HUES6 (cell line): ENCODE data around the gene ITIH3.

Experiments
- H3K27ac ChIP-seq: 2 replicates; pipeline ENCODE4 v1.7.0; 2013; ENCODE audit warnings: low read depth, mild to moderate bottlenecking, low read length, inconsistent platforms
- H3K27me3 ChIP-seq: 2 replicates; pipeline ENCODE4 v1.6.1; 2013; ENCODE audit warnings: low read length; ENCODE audit not compliant: control insufficient read depth, insufficient read depth
- H3K36me3 ChIP-seq: 2 replicates; pipeline ENCODE4 v1.6.1; 2013; ENCODE audit warnings: low read length; ENCODE audit not compliant: control insufficient read depth, insufficient read depth
- H3K4me1 ChIP-seq: 2 replicates; pipeline ENCODE4 v1.6.1; 2013; ENCODE audit warnings: low read length; ENCODE audit not compliant: control insufficient read depth, insufficient read depth
- H3K4me3 ChIP-seq: 2 replicates; pipeline ENCODE4 v1.5.1; 2013; ENCODE audit warnings: low read depth, low read length
- H3K9ac ChIP-seq: one replicate; pipeline ENCODE4 v1.6.1; 2013; ENCODE audit warnings: mild to moderate bottlenecking, low read length
- H3K9me3 ChIP-seq: 2 replicates; pipeline ENCODE4 v1.6.1; 2013; ENCODE audit warnings: low read depth, low read length; ENCODE audit not compliant: control insufficient read depth, insufficient read depth

ITIH3 gene

GRCh38 chr3:52817221-52817620 lies 22.6 kb downstream of the ITIH3 start:
- no peaks in the 10 kb centered on the region for H3K9me3 ChIP-seq
- peaks cover 13% of the 10 kb centered on the region for H3K4me1 ChIP-seq
- H3K27me3 ChIP-seq, result no peaks in the 10 kb centered on the region
- H3K27ac ChIP-seq, result no peak overlapping the region
- no peaks in the 10 kb centered on the region for H3K36me3 ChIP-seq
- H3K9ac ChIP-seq, result no peak overlapping the region
- H3K4me3 ChIP-seq, result no peak overlapping the region

- Histone ChIP-seq H3K9ac (no peak overlapping the region), H3K27ac (no peak overlapping the region), H3K36me3 (no peaks in the 10 kb centered on the region), H3K9me3 (no peaks in the 10 kb centered on the region), H3K4me3 (no peak overlapping the region), H3K27me3 (no peaks in the 10 kb centered on the region), H3K4me1 (peaks cover 13% of the 10 kb centered on the region)
These were observed 23.3 kb downstream of the ITIH3 start for GRCh38 chr3:52817860-52818259.

GRCh38 chr3:52819936-52820335 lies 25.3 kb downstream of the ITIH3 start:
- no peak overlapping the region for H3K4me3 ChIP-seq
- H3K9ac ChIP-seq, result no peak overlapping the region
- peaks cover 13% of the 10 kb centered on the region for H3K4me1 ChIP-seq
- H3K27ac ChIP-seq, result no peak overlapping the region
- no peaks in the 10 kb centered on the region for H3K9me3 ChIP-seq
- no peaks in the 10 kb centered on the region for H3K27me3 ChIP-seq
- no peaks in the 10 kb centered on the region for H3K36me3 ChIP-seq

- Histone ChIP-seq H3K4me1 (peaks cover 13% of the 10 kb centered on the region), H3K36me3 (no peaks in the 10 kb centered on the region), H3K27ac (no peak overlapping the region), H3K4me3 (no peak overlapping the region), H3K27me3 (no peaks in the 10 kb centered on the region), H3K9ac (no peak overlapping the region), H3K9me3 (no peaks in the 10 kb centered on the region)
These were observed 26.1 kb downstream of the ITIH3 start for GRCh38 chr3:52820736-52821135.

GRCh38 chr3:52822363-52822762 lies 27.8 kb downstream of the ITIH3 start:
- no peak overlapping the region for H3K4me3 ChIP-seq
- H3K4me1 ChIP-seq, result peaks cover 13% of the 10 kb centered on the region
- H3K36me3 ChIP-seq, result no peaks in the 10 kb centered on the region
- H3K9me3 ChIP-seq, result no peaks in the 10 kb centered on the region
- no peaks in the 10 kb centered on the region for H3K27me3 ChIP-seq
- H3K27ac ChIP-seq, result no peak overlapping the region
- no peak overlapping the region for H3K9ac ChIP-seq

GRCh38 chr3:52824037-52824436 lies 29.4 kb downstream of the ITIH3 start:
- Histone ChIP-seq H3K4me3 (no peak overlapping the region), H3K27ac (no peak overlapping the region)

GRCh38 chr3:52827441-52827840 lies 32.8 kb downstream of the ITIH3 start:
- H3K4me3 ChIP-seq, result no peak overlapping the region
- H3K9ac ChIP-seq, result no peak overlapping the region
- no peaks in the 10 kb centered on the region for H3K36me3 ChIP-seq
- no peaks in the 10 kb centered on the region for H3K9me3 ChIP-seq
- H3K27me3 ChIP-seq, result no peaks in the 10 kb centered on the region
- no peaks in the 10 kb centered on the region for H3K4me1 ChIP-seq
- no peak overlapping the region for H3K27ac ChIP-seq

More at GRCh38 chr3:52824037-52824436, 29.4 kb downstream of the ITIH3 start:
- no peak overlapping the region for H3K9ac ChIP-seq
- H3K27me3 ChIP-seq, result no peaks in the 10 kb centered on the region
- no peaks in the 10 kb centered on the region for H3K36me3 ChIP-seq
- H3K9me3 ChIP-seq, result no peaks in the 10 kb centered on the region
- peaks cover 13% of the 10 kb centered on the region for H3K4me1 ChIP-seq

- H3K36me3 ChIP-seq, result no peaks in the 10 kb centered on the region
- H3K4me1 ChIP-seq, result no peaks in the 10 kb centered on the region
- no peak overlapping the region for H3K27ac ChIP-seq
- H3K4me3 ChIP-seq, result no peak overlapping the region
- no peaks in the 10 kb centered on the region for H3K9me3 ChIP-seq
- H3K27me3 ChIP-seq, result no peaks in the 10 kb centered on the region
- no peak overlapping the region for H3K9ac ChIP-seq
These were observed 33.3 kb downstream of the ITIH3 start for GRCh38 chr3:52827866-52828376.

GRCh38 chr3:52829482-52829881 lies 34.9 kb downstream of the ITIH3 start:
- no peak overlapping the region for H3K4me3 ChIP-seq
- H3K36me3 ChIP-seq, result no peaks in the 10 kb centered on the region
- no peaks in the 10 kb centered on the region for H3K4me1 ChIP-seq
- H3K9ac ChIP-seq, result no peak overlapping the region
- no peaks in the 10 kb centered on the region for H3K27me3 ChIP-seq
- H3K27ac ChIP-seq, result no peak overlapping the region
- H3K9me3 ChIP-seq, result no peaks in the 10 kb centered on the region

GRCh38 chr3:52829906-52830463 lies 35.4 kb downstream of the ITIH3 start:
- H3K27ac ChIP-seq, result no peak overlapping the region
- no peaks in the 10 kb centered on the region for H3K27me3 ChIP-seq
- no peak overlapping the region for H3K9ac ChIP-seq
- H3K4me3 ChIP-seq, result no peak overlapping the region
- H3K9me3 ChIP-seq, result no peaks in the 10 kb centered on the region
- H3K4me1 ChIP-seq, result peaks cover 4% of the 10 kb centered on the region; the same call in 1 of the 2 replicates
- H3K36me3 ChIP-seq, result no peaks in the 10 kb centered on the region

GRCh38 chr3:52830535-52831258 lies 36.1 kb downstream of the ITIH3 start, which contains the start of gene ITIH4:
Gene ITIH4, minus strand, starts transcription at chr3:52830672. Its CDS starts 30 bp downstream, at chr3:52830642.
- no peaks in the 10 kb centered on the region for H3K9me3 ChIP-seq
- H3K4me3 ChIP-seq, result no peak within 1 kb of the TSS
- H3K36me3 ChIP-seq, result no peaks in the 10 kb centered on the region
- no peak within 1 kb of the TSS for H3K27ac ChIP-seq
- peaks cover 9% of the 10 kb centered on the region; the same call in 1 of the 2 replicates for H3K4me1 ChIP-seq
- no peak within 1 kb of the TSS for H3K9ac ChIP-seq
- no peaks in the 10 kb centered on the region for H3K27me3 ChIP-seq
